ENCODE data around the gene CNTN1.

CNTN1 gene

GRCh38 chr12:40792792-40793386, 100.7 kb downstream of the CNTN1 start:
- no peak for TF ChIP-seq CTCF (IDR thresholded peaks at IDR 0.05; ENCODE audit: insufficient read depth, low read length, missing control alignments)
- DNase-seq (ENCODE audit: low read depth, low spot score), result no peak
- H3K4me3 ChIP-seq (ENCODE audit: low read depth, low read length), result no peak overlapping the region
- ChIA-PET POLR2A (no interaction called here), CTCF (no interaction called here)

- H3K4me3 ChIP-seq (ENCODE audit: low read depth, low read length), result no peak overlapping the region
- DNase-seq (ENCODE audit: low read depth, low spot score), result no peak
- no peak for TF ChIP-seq CTCF (IDR thresholded peaks at IDR 0.05; ENCODE audit: insufficient read depth, low read length, missing control alignments)
- ChIA-PET POLR2A (no interaction called here), CTCF (no interaction called here)
These were observed 101.2 kb downstream of the CNTN1 start for GRCh38 chr12:40793471-40793870.

GRCh38 chr12:40794087-40794486, 101.8 kb downstream of the CNTN1 start:
- POLR2A ChIA-PET, result no interaction called here
- TF ChIP-seq CTCF (IDR thresholded peaks at IDR 0.05; ENCODE audit: insufficient read depth, low read length, missing control alignments), result no peak
- DNase-seq (ENCODE audit: low read depth, low spot score), result no peak
- CTCF ChIA-PET, result no interaction called here
- no peak overlapping the region for H3K4me3 ChIP-seq (ENCODE audit: low read depth, low read length)

GRCh38 chr12:40801082-40801481, 108.8 kb downstream of the CNTN1 start:
- no peak for TF ChIP-seq CTCF (IDR thresholded peaks at IDR 0.05; ENCODE audit: insufficient read depth, low read length, missing control alignments)
- POLR2A ChIA-PET, result no interaction called here
- no peak overlapping the region for H3K4me3 ChIP-seq (ENCODE audit: low read depth, low read length)
- CTCF ChIA-PET, result no interaction called here
- no peak for DNase-seq (ENCODE audit: low read depth, low spot score)

GRCh38 chr12:40801861-40802260, 109.6 kb downstream of the CNTN1 start:
- no peak overlapping the region for H3K4me3 ChIP-seq (ENCODE audit: low read depth, low read length)
- ChIA-PET CTCF (no interaction called here), POLR2A (no interaction called here)
- no peak for TF ChIP-seq CTCF (IDR thresholded peaks at IDR 0.05; ENCODE audit: insufficient read depth, low read length, missing control alignments)
- DNase-seq (ENCODE audit: low read depth, low spot score), result no peak

GRCh38 chr12:40802656-40803055, 110.4 kb downstream of the CNTN1 start:
- ChIA-PET CTCF (no interaction called here), POLR2A (no interaction called here)
- no peak for TF ChIP-seq CTCF (IDR thresholded peaks at IDR 0.05; ENCODE audit: insufficient read depth, low read length, missing control alignments)
- DNase-seq (ENCODE audit: low read depth, low spot score), result no peak
- H3K4me3 ChIP-seq (ENCODE audit: low read depth, low read length), result no peak overlapping the region
